Activated CD8-positive, alpha-beta memory T cell treated with anti-CD3 and anti-CD28 coated beads, Interleukin-2, amount 50 U/mL, for 1 hour (primary cell): Measurements from ENCODE around the gene CCDC134.
"Not testable (repeated sequence)": the region's sequence is repeated elsewhere in the genome, so short reads cannot be mapped to it uniquely, and the experiment has no call there.

Source experiments
- DNase-seq: peaks from one replicate; pipeline ENCODE4 v3.0.0-alpha.2; 2020; ENCODE audit errors: extremely low read depth

Gene CCDC134

GRCh38 chr22:41822317-41823057, 22.0 kb downstream of the CCDC134 start:
- peak; percentile 26 for DNase-seq

DNA sequence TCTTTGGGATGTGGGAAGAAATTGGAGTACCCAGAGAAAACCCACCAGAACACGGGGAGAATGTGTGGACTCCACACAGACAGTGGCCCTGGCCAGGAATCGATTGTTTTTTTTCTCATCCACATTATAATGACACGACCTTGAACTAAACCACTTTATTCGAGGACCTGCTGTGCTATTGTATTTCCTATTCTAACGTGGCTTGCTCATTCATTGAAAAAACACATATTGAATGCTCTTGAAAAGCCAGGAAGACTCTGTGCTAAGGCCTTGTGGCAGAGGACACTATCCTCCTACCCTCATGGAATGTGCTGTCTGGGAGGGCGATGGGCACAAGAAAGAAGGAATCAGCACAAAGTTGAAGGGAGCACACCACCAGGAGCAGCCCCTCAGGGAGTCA, 23.3 kb downstream of the CCDC134 start:
- no peak for DNase-seq

- DNase-seq: no peak
Measured at GRCh38 chr22:41825376-41825775, 24.9 kb downstream of the CCDC134 start.

DNA sequence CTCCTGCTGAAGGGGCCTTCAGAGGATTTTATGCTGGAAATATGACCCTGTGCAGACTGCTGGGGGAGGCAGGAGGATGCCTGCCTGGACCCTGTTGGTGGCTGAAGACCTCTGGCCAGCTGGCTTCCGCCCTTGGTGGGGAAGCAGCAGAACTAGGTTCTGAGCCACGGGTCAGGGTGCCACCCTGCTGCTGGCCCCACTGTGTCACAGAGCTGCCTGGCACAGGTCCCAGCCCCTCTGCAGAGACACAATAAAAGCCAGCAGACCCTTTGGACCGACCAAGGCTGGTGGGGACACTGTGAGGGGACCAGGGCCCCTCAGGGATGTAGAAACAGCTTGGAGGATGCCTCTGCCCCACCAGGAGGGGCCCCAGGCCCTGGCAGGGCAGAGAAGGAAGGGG, 25.5 kb downstream of the CCDC134 start:
- no peak for DNase-seq

- no peak for DNase-seq
Measured at GRCh38 chr22:41826430-41827383, 26.2 kb downstream of the CCDC134 start.

GRCh38 chr22:41827671-41828070, 27.2 kb downstream of the CCDC134 start:
- no peak for DNase-seq

- no peak for DNase-seq
Measured at GRCh38 chr22:41828516-41828915, 28.0 kb downstream of the CCDC134 start.

GRCh38 chr22:41830174-41830573, 29.7 kb downstream of the CCDC134 start:
- DNase-seq: no peak

DNA sequence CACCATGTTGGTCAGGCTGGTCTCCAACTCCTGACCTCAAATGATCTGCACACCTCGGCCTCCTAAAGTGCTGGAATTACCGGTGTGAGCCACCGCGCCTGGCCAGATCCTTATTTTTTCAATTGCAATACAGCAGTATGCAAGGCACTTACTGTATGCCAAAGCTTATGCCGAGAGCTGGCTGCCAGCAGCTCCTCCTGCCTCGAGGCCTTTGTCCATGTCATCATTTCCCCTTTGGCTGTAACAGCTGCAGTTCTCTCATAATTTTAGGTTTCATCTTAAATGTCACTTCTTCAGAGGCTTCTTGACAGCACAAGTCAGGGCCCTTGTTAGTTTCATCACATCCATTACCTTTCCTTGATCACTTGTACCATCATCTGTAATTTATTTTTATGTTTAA, 30.9 kb downstream of the CCDC134 start:
- DNase-seq: no peak

- no peak for DNase-seq
Measured at GRCh38 chr22:41831828-41832552, 31.5 kb downstream of the CCDC134 start.

DNA sequence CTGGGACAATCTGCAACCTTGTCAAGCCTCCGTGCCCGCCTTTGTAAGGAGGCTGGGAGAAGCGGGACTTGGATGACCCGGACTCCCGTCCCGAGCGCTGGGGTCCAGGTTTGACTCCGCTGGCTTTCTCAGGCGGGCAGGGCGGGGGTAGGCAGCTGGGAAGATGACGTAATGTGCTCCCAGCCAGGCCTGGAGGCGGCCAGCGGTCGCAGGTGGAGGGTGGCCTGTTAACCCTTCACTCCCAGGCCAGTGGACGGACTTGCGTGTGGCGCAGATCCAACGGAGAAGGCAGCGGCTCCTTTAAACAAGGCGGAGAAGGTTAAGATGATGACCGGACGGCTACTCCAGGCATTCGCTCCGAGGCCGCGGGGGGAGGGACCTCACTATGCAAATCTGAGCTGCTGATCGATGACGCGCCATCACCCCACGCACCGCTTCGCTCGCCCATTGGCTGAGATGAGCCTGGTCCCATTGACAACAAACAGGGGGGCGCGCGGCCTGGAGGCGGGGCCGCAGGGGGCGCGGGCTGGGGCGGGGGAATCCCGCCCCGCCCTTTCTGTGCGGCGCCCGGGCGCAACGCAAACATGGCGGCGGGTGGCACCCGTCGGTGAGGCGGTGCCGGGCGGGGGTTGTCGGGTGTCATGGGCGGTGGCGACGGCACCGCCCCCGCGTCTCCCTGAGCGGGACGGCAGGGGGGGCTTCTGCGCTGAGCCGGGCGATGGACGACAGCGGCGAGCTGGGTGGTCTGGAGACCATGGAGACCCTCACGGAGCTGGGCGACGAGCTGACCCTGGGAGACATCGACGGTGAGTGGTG, 32.3 kb downstream of the CCDC134 start, which contains the start of gene SREBF2:
TSS of gene SREBF2 (plus strand) at position 553 of the 816 bp plus-strand sequence. CDS start at position 719, 166 bp downstream.
- DNase-seq: peak; percentile 100

DNA sequence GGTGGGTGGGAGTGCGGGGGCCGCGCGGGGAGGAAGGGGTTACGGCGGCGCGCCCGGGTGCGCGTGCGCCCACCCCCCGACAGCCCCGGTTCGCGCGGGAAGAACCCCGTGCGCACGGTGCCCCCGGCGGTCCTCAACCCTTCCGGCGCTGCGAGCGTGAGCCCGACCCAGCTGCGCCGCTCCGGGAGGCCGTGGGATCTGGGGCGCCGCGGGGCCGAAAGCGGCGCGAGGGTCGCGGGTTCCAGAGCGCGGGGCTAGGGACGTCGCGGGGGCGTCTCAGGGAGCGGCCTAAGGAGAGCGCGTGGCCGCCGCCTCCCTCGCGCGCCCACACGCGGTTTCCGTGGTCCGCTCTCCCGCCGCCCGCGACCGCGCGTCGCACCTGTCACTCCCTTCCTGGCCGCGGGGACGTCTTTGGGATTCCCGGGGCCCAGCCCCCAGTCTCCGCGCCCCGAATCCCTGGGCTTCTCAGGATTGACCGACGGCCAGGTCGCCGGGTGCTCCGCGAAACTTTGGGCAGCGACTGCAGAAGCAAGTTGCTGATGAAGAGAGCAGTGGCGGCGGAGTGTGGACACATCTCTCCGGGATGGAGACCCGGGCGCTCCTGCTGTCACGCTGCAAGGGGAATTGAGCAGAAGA, 33.0 kb downstream of the CCDC134 start:
- no peak for DNase-seq

GRCh38 chr22:41834005-41834944, 33.8 kb downstream of the CCDC134 start:
- DNase-seq: no peak

DNA sequence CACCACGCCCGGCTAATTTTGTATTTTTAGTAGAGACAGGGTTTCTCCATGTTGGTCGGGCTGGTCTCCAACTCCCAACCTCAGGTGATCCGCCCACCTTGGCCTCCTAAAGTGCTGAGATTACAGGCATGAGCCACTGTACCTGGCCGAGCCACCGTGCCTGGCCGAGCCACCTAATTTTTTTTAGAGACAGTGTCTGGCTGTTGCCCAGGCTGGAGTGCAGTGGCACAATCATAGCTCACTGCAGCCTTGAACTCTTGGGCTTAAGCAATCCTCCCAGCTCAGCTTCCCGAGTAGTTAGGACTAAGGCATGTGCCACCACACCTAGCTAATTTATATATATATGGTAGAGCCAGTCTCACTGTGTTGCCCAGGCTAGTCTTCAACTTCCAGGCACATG, 35.0 kb downstream of the CCDC134 start:
- not testable (repeated sequence) for DNase-seq

- DNase-seq: no peak
Measured at GRCh38 chr22:41836551-41836950, 36.1 kb downstream of the CCDC134 start.

DNA sequence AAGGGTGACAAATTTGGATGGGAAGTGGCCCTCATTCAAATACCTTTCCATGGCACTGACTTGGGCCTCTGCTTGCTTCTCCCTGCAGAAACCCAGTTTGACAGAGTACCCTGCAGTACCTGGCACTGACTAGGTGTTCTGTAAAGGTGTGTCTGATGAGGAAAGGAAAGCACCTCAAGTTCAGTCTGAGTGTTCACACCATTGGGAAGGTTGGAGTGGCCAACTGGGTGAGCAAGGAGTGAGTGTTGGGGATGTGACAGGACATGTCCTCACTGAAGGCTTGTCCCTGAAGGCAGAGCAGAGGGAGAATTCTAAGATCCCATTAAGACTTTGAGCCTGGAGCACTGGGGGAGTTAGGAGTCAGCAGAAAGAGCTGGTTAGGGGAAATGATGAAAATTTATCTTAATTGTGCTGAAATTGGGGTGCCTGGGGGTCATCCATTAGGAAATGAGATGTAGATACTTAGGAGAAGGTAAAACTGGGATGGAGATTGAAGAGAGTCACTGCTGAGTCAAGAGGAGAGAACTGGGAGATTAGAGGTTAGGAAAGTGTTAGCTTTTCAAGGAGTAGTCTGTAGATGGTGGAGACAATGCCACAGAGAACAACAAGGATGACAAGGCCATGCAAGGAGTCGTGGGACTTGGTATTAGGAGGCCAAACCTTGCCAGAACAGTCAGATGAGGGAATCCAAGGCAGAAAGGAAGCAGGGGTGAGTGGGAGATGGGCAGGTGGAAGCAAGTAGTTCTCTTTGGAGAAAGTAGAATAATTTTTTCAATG, 38.6 kb downstream of the CCDC134 start:
- no peak for DNase-seq

- DNase-seq: no peak
Measured at GRCh38 chr22:41840216-41840615, 39.7 kb downstream of the CCDC134 start.

- no peak for DNase-seq
Measured at GRCh38 chr22:41841085-41841712, 40.7 kb downstream of the CCDC134 start.
